Right renal cortex interstitium (tissue), 3 donors: ENCODE results near the gene HHLA2. TPM values are rescaled to one million over a fixed set of nuclear protein-coding genes. Genes with fewer than 3 reads are reported as not detected.
"Not testable (repeated sequence)": the region's sequence is repeated elsewhere in the genome, so short reads cannot be mapped to it uniquely, and the experiment has no call there.

Source experiments
- DNase-seq, 3 donors: peaks; one replicate each; pipeline ENCODE4 v3.0.0-alpha.2; 2013; ENCODE audit warnings: low read depth in 3 of 3, low spot score in 2 of 3
- polyA plus RNA-seq, 3 donors: library from polyadenylated mRNA; unstranded; fragments of 120-200 nt; gene quantifications; one replicate each; pipeline ENCODE4 v1.2.1, GENCODE V29; 2013; ENCODE audit not compliant: insufficient read length in 3 of 3

HHLA2 gene, protein sequence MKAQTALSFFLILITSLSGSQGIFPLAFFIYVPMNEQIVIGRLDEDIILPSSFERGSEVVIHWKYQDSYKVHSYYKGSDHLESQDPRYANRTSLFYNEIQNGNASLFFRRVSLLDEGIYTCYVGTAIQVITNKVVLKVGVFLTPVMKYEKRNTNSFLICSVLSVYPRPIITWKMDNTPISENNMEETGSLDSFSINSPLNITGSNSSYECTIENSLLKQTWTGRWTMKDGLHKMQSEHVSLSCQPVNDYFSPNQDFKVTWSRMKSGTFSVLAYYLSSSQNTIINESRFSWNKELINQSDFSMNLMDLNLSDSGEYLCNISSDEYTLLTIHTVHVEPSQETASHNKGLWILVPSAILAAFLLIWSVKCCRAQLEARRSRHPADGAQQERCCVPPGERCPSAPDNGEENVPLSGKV
- polyA plus RNA-seq, result 10 to 100 TPM; 16.8 to 33.8 (median 18.3) TPM

DNA sequence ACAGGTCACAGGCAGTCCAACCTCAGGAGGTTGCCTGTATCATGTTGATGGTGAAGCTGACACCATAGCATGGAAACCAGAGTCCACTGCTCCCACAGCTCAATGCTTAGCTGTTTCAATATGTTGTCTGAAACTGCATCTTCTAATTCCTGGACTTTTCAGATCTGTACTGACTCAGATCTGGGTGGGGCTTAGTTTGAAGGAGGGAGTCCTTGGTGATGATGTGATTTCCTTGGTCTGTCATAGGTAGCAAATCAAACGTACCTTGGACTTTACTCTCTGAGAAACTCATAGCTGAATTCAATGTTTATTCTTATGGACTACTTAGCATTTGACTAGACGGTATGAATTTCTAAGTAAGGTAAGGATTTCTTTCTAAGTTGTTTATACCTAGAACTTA, at the start of gene HHLA2:
HHLA2 (plus strand) TSS at position 310 of the 400 bp plus-strand sequence. CDS start 55,266 bp downstream, outside the sequence.
- no peak for DNase-seq

DNA sequence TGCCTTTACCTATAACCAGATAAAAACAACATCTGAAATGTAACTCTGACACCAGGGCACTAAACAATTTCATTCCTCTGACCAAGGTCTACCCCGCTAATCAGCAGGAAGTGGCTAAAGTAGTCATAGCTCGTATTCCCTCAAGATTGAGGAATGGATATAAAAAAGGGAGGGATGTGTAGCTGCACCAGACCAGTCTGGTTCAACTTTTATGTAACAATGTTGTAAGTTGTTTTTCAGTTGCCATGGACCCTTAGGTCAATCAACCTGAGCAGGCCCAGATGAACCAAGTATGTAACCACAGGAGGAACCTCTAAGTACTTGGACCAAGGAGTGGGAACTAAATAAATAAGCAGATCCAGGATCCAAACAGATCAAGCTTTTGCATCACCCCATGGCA, 45.7 kb upstream of the HHLA2 start:
- no peak for DNase-seq

DNA sequence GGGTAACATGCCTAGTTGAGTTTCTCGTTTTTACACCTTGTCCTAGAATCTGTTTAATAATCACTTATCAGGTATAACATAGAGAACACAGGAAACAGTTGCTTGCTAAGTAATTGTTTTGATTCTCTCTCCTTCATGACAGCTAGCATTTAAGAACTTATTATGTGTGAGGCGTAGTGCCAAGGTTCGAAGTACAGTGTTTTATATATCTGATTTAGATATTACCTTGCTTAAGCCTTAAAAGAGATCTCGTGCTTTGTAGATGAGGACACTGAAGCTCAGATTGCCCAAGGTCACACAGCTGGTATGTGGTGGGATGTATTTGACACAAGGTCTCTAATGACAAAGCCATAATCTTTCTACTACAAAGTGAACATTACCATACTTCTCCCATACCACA, 45.1 kb upstream of the HHLA2 start:
- no peak for DNase-seq

DNA sequence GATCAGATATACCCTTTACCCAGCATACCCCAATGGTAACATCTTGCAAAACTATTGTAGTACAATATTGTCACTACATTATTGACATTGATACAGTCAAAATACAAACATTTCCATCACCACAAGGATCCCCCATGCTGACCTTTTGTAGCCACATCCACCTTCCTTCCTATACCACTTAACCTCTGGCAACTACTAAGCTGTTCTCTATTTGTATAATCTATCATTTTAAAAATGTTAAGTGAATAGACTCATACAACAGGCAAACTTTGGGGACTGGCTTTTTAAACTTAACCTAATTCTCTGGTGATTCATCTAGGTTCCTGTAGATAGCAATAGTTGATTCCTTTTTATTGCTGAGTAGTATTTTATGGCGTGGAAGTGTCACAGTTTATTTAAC, 44.5 kb upstream of the HHLA2 start:
- DNase-seq, result no peak

GRCh38 chr3:108255131-108255530, 41.2 kb upstream of the HHLA2 start:
- no peak for DNase-seq

DNA sequence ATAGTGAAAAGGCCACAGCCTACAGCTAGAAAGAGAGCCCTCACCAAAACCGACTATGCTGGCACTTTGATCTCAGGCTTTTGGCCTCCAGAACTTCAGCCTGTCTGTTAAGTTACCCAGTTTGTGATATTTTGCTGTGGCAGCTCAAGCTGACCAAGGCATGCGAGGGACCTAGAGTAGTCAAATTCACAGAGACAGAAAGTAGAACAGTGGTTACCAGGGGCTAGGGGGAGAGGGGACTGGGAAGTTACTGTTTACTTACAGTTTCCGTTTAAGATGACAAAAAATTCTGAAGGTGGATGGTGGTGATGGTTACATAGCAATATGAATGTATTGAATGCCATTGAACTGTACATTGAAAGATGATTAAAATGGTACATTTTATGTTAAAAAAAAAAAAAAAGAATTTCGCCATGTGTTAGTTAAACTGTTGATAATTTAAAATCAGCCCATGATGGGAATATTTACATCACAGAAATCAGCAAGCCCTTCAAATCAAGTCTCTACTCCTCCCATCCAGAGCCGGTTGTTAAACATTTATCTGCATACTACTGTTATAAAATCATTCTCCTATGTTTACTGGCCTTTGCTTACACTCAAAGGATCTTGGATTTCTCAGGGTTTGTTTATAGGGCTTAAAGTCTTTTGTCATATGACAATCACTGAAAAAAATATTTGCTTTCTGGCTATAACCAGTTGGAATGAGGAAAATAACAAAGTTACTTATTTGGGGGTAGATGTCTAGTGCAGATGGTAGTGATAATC, 31.6 kb upstream of the HHLA2 start:
- not testable (repeated sequence) for DNase-seq

DNA sequence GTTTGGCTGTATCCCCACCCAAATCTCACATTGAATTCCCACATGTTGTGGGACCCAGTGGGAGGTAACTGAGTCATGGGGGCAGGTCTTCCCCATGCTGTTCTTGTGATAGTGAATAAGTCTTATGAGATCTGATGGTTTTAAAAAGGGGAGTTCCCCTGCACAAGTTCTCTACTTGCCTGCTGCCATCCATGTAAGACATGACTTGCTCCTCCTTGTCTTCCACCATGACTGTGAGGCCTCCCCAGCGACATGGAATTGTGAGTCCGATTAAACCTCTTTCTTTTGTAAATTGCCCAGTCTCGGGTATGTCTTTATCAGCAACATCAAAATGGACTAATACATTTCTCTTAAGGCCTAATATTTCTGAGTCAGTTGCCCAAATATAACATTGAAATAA, 28.1 kb upstream of the HHLA2 start:
- DNase-seq, result not testable (repeated sequence)

- DNase-seq, result no peak
Observed at GRCh38 chr3:108271626-108272025, 24.7 kb upstream of the HHLA2 start.

GRCh38 chr3:108279066-108279465, 17.3 kb upstream of the HHLA2 start:
- DNase-seq, result not testable (repeated sequence)

DNA sequence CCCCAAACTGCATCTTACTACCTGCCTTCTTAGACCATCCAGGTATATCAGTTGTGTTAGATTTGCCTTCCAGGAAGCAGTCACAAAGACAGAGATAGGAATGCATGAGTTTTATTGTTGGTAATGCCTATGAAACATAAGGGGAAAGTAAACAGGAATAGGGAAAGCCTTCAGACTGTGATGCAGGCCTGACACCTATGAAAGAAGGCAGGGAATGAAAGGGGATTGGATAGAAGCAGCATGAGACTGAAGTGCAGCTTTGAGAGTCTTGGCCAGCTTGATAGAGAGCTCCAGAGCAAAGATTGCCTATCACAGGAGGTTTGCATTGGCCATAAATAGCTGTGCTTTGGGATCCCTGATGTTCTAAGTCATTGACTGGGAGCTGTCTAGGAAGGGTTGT, 15.9 kb upstream of the HHLA2 start:
- no peak for DNase-seq

GRCh38 chr3:108281670-108282069, 14.7 kb upstream of the HHLA2 start:
- DNase-seq, result no peak

DNA sequence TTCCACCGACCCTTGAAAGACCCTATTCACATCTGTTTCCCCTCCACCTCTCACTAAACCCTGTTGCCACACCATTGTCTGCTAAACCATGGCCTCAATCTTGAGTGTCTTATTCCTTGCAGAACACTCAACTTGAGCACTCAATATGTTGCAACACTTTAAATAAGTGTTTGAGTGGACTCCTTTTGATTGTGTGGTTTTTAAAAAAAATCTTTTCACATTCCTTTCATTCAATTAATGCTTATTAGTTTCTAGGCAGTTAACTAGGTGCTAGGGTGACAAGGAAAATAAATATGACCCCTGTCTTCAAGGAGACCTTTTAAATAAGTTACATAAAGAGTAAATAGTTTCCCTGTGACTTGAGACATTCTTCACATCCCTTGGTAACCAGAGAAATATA, 13.3 kb upstream of the HHLA2 start:
- DNase-seq, result no peak

GRCh38 chr3:108283989-108284388, 12.4 kb upstream of the HHLA2 start:
- DNase-seq, result no peak

- DNase-seq, result no peak
Observed at GRCh38 chr3:108285176-108285575, 11.2 kb upstream of the HHLA2 start.

GRCh38 chr3:108287146-108287545, 9.2 kb upstream of the HHLA2 start:
- DNase-seq, result no peak

GRCh38 chr3:108288193-108288592, 8.2 kb upstream of the HHLA2 start:
- DNase-seq, result not testable (repeated sequence)

DNA sequence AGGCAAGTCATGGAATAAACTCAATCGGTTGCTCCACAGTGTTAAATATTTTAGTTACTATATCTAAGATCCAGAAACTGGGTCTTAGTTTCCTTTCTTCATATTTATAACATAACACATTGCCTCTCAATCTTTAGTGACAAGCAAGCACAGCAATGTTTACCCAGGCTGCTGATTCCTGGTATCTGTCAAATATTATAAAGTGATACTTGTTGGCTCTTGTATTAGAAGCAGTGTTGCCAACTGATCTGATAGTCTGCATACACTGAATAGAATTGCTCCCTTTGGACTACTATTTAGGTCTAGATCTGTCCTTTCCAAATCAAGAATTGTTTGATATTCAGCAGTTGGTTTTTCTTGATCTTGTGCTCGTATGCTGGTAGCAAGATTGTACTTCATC, 7.2 kb upstream of the HHLA2 start:
- no peak for DNase-seq

- DNase-seq, result no peak
Observed at GRCh38 chr3:108292450-108292849, 3.9 kb upstream of the HHLA2 start.

GRCh38 chr3:108292905-108293328, 3.4 kb upstream of the HHLA2 start:
- DNase-seq, result no peak

DNA sequence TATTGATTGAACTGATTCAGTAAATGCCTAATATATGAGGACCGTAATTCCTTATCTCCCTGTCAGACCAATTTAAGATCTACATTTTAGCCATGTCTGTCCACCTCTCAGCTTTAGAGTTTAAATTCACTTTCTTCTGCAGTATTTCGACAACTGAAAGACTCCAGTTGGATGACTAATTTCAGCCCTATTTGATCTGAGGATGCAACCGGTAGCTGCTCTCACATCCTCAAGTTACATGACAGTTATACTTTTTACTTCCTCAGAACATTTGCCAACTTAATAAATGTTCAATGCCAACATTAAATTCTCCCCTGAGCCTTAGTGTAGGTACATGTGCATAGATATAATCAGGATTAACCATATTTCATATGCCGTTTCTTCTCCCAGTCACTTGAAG, 2.5 kb upstream of the HHLA2 start:
- DNase-seq, result no peak

DNA sequence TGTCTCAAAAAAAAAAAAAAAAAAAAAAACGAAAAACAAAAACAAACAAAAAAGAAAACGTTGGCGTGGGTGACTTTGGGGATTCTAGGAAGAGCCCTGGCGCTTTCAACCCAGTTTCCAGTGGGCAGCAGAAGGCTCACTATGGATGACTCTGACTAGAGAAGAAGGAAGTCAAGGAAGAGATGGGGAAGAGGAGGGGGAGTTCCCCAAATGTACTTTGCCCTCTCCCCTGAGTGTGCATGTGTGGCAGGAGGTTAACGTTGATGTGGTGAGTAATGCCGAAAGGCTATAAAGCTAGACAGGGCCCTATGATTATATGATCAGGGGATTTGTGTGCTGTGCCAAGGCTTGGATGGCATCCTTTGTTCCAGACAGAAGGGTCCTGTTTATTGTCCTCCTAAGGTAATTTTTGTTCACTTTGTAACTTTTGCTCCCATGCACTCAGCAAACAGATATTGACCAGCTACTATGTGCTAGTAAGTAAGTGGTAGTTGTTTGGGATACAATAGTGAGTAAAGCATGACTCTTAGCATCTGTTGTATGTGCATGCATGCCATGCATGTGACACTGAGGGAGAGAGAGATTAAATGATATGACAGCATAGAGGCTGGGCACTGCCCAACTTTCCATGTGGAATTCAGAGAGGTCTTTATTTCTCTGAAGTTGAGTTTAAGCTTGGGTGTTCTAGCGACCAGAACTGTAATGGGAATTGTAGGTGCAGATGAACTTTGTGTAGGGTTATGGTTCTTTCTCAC, 750 bp upstream of the HHLA2 start:
- DNase-seq, result no peak
